ENCODE measurements around the gene ZNF423.

DNA sequence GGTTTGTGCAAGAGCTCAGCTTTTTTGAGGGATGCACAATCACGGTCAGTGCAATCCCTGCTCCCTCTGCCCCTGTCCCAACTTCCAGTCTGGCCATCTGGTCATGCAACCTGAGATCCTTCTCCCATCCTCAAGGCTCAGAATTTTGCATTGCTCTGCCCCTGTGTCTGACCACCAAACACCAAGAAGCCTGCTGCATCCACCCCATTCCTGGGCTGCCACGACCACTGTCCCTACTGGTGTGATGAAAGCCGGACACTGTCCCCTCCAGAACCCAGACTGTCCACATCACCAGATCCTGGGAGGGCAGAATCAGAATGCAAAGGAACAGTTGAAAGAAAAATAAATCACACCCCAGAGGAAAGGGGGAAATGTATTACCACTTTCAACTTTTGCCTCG lies 251.3 kb downstream of the ZNF423 start:
- TF ChIP-seq, protein P1, sequence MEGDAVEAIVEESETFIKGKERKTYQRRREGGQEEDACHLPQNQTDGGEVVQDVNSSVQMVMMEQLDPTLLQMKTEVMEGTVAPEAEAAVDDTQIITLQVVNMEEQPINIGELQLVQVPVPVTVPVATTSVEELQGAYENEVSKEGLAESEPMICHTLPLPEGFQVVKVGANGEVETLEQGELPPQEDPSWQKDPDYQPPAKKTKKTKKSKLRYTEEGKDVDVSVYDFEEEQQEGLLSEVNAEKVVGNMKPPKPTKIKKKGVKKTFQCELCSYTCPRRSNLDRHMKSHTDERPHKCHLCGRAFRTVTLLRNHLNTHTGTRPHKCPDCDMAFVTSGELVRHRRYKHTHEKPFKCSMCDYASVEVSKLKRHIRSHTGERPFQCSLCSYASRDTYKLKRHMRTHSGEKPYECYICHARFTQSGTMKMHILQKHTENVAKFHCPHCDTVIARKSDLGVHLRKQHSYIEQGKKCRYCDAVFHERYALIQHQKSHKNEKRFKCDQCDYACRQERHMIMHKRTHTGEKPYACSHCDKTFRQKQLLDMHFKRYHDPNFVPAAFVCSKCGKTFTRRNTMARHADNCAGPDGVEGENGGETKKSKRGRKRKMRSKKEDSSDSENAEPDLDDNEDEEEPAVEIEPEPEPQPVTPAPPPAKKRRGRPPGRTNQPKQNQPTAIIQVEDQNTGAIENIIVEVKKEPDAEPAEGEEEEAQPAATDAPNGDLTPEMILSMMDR (IDR thresholded peaks at IDR 0.05), result no peak
- no peak for TF ChIP-seq EP300 (IDR thresholded peaks at IDR 0.05)
